NCI-H82 (cell line): ENCODE data around the gene TCEA3.

ENCODE experiments used
- DNase-seq: peaks from one replicate; lab custom pipeline; 2025; lab: John Stamatoyannopoulos, UW

Gene TCEA3

GRCh38 chr1:23367791-23368561 lies 56.6 kb downstream of the TCEA3 start:
- peak; percentile 100 for DNase-seq

- peak; percentile 58 for DNase-seq
Measured at GRCh38 chr1:23367451-23367790, 57.1 kb downstream of the TCEA3 start.

- no peak for DNase-seq
Measured at GRCh38 chr1:23366598-23366997, 58.0 kb downstream of the TCEA3 start.

GRCh38 chr1:23366146-23366545 lies 58.4 kb downstream of the TCEA3 start:
- DNase-seq: no peak

GRCh38 chr1:23362218-23362713 lies 62.3 kb downstream of the TCEA3 start:
- DNase-seq: peak; percentile 28

- DNase-seq: no peak
Measured at GRCh38 chr1:23358310-23358875, 66.2 kb downstream of the TCEA3 start.

- DNase-seq: no peak
Measured at GRCh38 chr1:23357138-23357908, 67.2 kb downstream of the TCEA3 start.

- DNase-seq: no peak
Measured at GRCh38 chr1:23356471-23357137, 67.9 kb downstream of the TCEA3 start.

GRCh38 chr1:23354245-23354644 lies 70.3 kb downstream of the TCEA3 start:
- DNase-seq: no peak

GRCh38 chr1:23352096-23352695 lies 72.4 kb downstream of the TCEA3 start:
- DNase-seq: peak; percentile 75

GRCh38 chr1:23345920-23346319 lies 78.6 kb downstream of the TCEA3 start:
- DNase-seq: no peak

GRCh38 chr1:23344987-23345472 lies 79.5 kb downstream of the TCEA3 start:
- peak; percentile 75 for DNase-seq

GRCh38 chr1:23344111-23344986 lies 80.2 kb downstream of the TCEA3 start, which contains the start of gene HNRNPR:
Gene HNRNPR, minus strand, starts transcription at chr1:23344284. Its CDS starts 3,276 bp downstream, at chr1:23341008.
- DNase-seq: peak; percentile 100

- DNase-seq: peak; percentile 66
Measured at GRCh38 chr1:23343221-23344110, 81.1 kb downstream of the TCEA3 start.

- no peak for DNase-seq
Measured at GRCh38 chr1:23341931-23342692, 82.4 kb downstream of the TCEA3 start.

- DNase-seq: no peak
Measured at GRCh38 chr1:23339632-23340031, 84.9 kb downstream of the TCEA3 start.

- DNase-seq: no peak
Measured at GRCh38 chr1:23337869-23338268, 86.7 kb downstream of the TCEA3 start.

- no peak for DNase-seq
Measured at GRCh38 chr1:23331713-23332112, 92.8 kb downstream of the TCEA3 start.
